Mucosa of rectum (tissue), 2 donors: Measurements from ENCODE around the gene APBA3.

Experiments
- H3K27ac ChIP-seq, 2 donors: one replicate each; pipeline ENCODE4 v1.7.0; 2013; ENCODE audit warnings: inconsistent platforms in 2 of 2, low read depth in 2 of 2, low read length in 2 of 2
- H3K27me3 ChIP-seq, 2 donors: one replicate each; pipeline ENCODE4 v1.7.0; 2013; ENCODE audit warnings: low read length in 2 of 2; ENCODE audit not compliant: control insufficient read depth in 2 of 2, insufficient read depth in 2 of 2
- H3K36me3 ChIP-seq, 2 donors: one replicate each; pipeline ENCODE4 v1.7.0; 2013; ENCODE audit warnings: low read length in 2 of 2; ENCODE audit not compliant: control insufficient read depth in 2 of 2, insufficient read depth in 2 of 2
- H3K4me1 ChIP-seq, 2 donors: one replicate each; pipeline ENCODE4 v1.7.0; 2013; ENCODE audit warnings: low read length in 2 of 2, mild to moderate bottlenecking in 1 of 2; ENCODE audit not compliant: control insufficient read depth in 2 of 2, insufficient read depth in 2 of 2
- H3K4me3 ChIP-seq, 2 donors: one replicate each; pipeline ENCODE4 v1.7.0; 2013; ENCODE audit warnings: low read length in 2 of 2
- H3K9ac ChIP-seq, 2 donors: one replicate each; pipeline ENCODE4 v1.7.0; 2013; ENCODE audit warnings: low read length in 2 of 2, low read depth in 1 of 2, mild to moderate bottlenecking in 1 of 2
- H3K9me3 ChIP-seq, 2 donors: one replicate each; pipeline ENCODE4 v1.7.0; 2013; ENCODE audit warnings: low read length in 2 of 2; ENCODE audit not compliant: control insufficient read depth in 2 of 2
- donor health status: healthy.
- donor health status: Normal muscosa, but diverticular disease.

APBA3 gene

GRCh38 chr19:3803114-3803888, 41.8 kb upstream of the APBA3 start:
- Histone ChIP-seq H3K4me1 (peaks cover 0 to 2% of the 10 kb centered on the region in 2 donors), H3K4me3 (no peak overlapping the region), H3K9me3 (no peaks in the 10 kb centered on the region), H3K27ac (no peak overlapping the region), H3K36me3 (no peaks in the 10 kb centered on the region), H3K27me3 (peaks cover 10% of the 10 kb centered on the region in 2 donors), H3K9ac (no peak overlapping the region)

DNA sequence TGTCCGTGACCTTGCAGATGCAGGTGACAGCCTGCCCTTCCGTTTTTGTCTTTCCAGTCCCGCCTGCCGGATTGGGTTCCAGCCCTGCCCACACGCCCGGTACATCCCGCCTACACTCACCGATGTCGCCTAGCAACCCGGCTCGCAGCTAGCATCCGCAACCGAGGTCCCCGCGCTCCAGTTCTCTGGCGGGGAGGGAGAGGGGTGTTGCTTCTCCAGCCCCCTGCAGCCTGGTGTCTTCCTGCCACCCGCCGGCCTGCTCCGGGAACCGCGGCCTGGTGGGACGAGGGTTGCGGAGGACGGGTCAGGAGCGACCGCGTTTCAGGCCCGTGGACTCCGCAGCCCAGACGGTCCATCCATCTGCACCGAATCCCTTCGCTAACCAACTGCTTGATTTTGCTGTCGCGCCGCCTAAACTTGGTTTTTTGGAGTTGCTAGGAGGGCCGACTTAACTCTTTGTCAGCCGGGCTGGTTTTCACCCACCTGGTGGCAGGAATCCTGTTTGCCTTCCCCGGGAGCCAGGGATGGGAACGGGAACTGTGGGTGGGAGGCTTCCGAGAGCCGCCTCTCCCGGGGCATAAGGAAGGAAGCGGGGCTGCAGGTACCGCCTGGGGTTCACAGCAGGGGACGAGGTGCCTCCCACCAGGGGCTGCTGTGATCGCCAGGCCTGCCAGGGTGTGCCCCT, 40.1 kb upstream of the APBA3 start:
- H3K4me3 ChIP-seq: no peak overlapping the region
- peaks cover 10% of the 10 kb centered on the region in 2 donors for H3K27me3 ChIP-seq
- H3K9ac ChIP-seq: no peak overlapping the region
- H3K4me1 ChIP-seq: peaks cover 0 to 2% of the 10 kb centered on the region in 2 donors
- H3K36me3 ChIP-seq: no peaks in the 10 kb centered on the region
- H3K27ac ChIP-seq: no peak overlapping the region
- H3K9me3 ChIP-seq: no peaks in the 10 kb centered on the region

- H3K4me3 ChIP-seq: no peak overlapping the region
Observed at GRCh38 chr19:3800996-3801395, 39.5 kb upstream of the APBA3 start.

GRCh38 chr19:3798137-3798536, 36.6 kb upstream of the APBA3 start:
- H3K27ac ChIP-seq: no peak overlapping the region
- peaks cover 0 to 2% of the 10 kb centered on the region in 2 donors for H3K4me1 ChIP-seq

More at GRCh38 chr19:3800996-3801395, 39.5 kb upstream of the APBA3 start:
- peaks cover 10% of the 10 kb centered on the region in 2 donors for H3K27me3 ChIP-seq
- no peak overlapping the region for H3K9ac ChIP-seq
- peaks cover 0 to 2% of the 10 kb centered on the region in 2 donors for H3K4me1 ChIP-seq
- H3K27ac ChIP-seq: no peak overlapping the region
- H3K36me3 ChIP-seq: no peaks in the 10 kb centered on the region
- no peaks in the 10 kb centered on the region for H3K9me3 ChIP-seq

GRCh38 chr19:3796358-3796757, 34.9 kb upstream of the APBA3 start:
- Histone ChIP-seq H3K4me1 (no peaks in the 10 kb centered on the region), H3K9ac (no peak overlapping the region), H3K36me3 (no peaks in the 10 kb centered on the region), H3K27me3 (peaks cover 3 to 4% of the 10 kb centered on the region in 2 donors), H3K27ac (no peak overlapping the region), H3K4me3 (no peak overlapping the region), H3K9me3 (no peaks in the 10 kb centered on the region)

More at GRCh38 chr19:3798137-3798536, 36.6 kb upstream of the APBA3 start:
- Histone ChIP-seq H3K27me3 (peaks cover 10% of the 10 kb centered on the region in 2 donors), H3K4me3 (no peak overlapping the region), H3K9ac (no peak overlapping the region), H3K9me3 (no peaks in the 10 kb centered on the region), H3K36me3 (no peaks in the 10 kb centered on the region)

GRCh38 chr19:3793799-3794198, 32.3 kb upstream of the APBA3 start:
- H3K9me3 ChIP-seq: no peaks in the 10 kb centered on the region

GRCh38 chr19:3792114-3792513, 30.6 kb upstream of the APBA3 start:
- H3K4me1 ChIP-seq: no peaks in the 10 kb centered on the region
- H3K27me3 ChIP-seq: no peaks in the 10 kb centered on the region
- no peak overlapping the region for H3K9ac ChIP-seq

More at GRCh38 chr19:3793799-3794198, 32.3 kb upstream of the APBA3 start:
- H3K36me3 ChIP-seq: no peaks in the 10 kb centered on the region
- H3K4me3 ChIP-seq: no peak overlapping the region
- no peak overlapping the region for H3K27ac ChIP-seq
- no peaks in the 10 kb centered on the region for H3K4me1 ChIP-seq
- no peak overlapping the region for H3K9ac ChIP-seq
- no peaks in the 10 kb centered on the region for H3K27me3 ChIP-seq

DNA sequence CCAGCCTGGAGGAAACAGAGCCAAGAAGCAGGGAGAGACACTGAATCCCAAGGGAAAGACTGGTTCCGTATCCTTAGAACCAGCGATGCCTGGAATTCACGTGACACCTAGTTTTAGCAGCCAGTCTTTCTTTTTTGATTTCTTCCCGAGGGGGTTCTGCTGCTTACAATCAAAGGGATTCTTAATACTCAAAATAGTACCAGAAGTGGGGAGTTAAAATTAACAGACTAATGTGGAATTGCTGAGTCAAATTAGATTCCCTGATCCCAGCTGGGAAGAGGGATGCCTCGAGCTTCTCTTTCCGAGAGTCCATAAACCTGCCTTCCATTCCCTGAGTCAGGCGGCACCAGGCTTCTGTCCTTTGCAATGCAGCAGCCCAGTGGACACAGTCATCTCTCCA, 29.4 kb upstream of the APBA3 start:
- Histone ChIP-seq H3K27ac (no peak overlapping the region), H3K4me3 (no peak overlapping the region), H3K27me3 (no peaks in the 10 kb centered on the region), H3K9ac (no peak overlapping the region), H3K9me3 (no peaks in the 10 kb centered on the region), H3K4me1 (no peaks in the 10 kb centered on the region), H3K36me3 (no peaks in the 10 kb centered on the region)

More at GRCh38 chr19:3792114-3792513, 30.6 kb upstream of the APBA3 start:
- H3K9me3 ChIP-seq: no peaks in the 10 kb centered on the region
- no peak overlapping the region for H3K4me3 ChIP-seq
- no peak overlapping the region for H3K27ac ChIP-seq
- no peaks in the 10 kb centered on the region for H3K36me3 ChIP-seq

- Histone ChIP-seq H3K4me1 (no peaks in the 10 kb centered on the region), H3K27me3 (no peaks in the 10 kb centered on the region), H3K27ac (no peak overlapping the region), H3K36me3 (no peaks in the 10 kb centered on the region), H3K9me3 (no peaks in the 10 kb centered on the region), H3K9ac (no peak overlapping the region), H3K4me3 (no peak overlapping the region)
Observed at GRCh38 chr19:3790209-3790734, 28.8 kb upstream of the APBA3 start.
